NCI-H460 (cell line): Measurements from ENCODE around the gene TAF11L7. TPM values are rescaled to one million over a fixed set of nuclear protein-coding genes. Genes with fewer than 3 reads are reported as not detected.
"Not testable (repeated sequence)": the region's sequence is repeated elsewhere in the genome, so short reads cannot be mapped to it uniquely, and the experiment has no call there.

Experiments used
- DNase-seq: peaks from one replicate; pipeline ENCODE4 v3.0.0-alpha.2; 2016; ENCODE audit warnings: low read depth; ENCODE audit errors: extremely low read depth
- polyA plus RNA-seq: library from polyadenylated mRNA; depleted of rRNA; stranded (reverse); fragments of >200 nt; gene quantifications from 2 replicates; pipeline ENCODE4 v1.2.3, GENCODE V29; 2014; cell fraction: nucleus; rRNA removed
- small RNA-seq, 2 experiments: library from RNA; depleted of rRNA; stranded (forward); fragments of <200 nt; gene quantifications; one replicate each; pipeline ENCODE3, GENCODE V24; 2014
- total RNA-seq: library from RNA; depleted of rRNA; stranded (reverse); fragments of >200 nt; shearing (Covaris generic); gene quantifications from 2 replicates; pipeline ENCODE4 v1.2.3, GENCODE V29; 2014; rRNA removed

Gene TAF11L7
- total RNA-seq, result not detected in 2 replicates
- not detected in 2 replicates for polyA plus RNA-seq

DNA sequence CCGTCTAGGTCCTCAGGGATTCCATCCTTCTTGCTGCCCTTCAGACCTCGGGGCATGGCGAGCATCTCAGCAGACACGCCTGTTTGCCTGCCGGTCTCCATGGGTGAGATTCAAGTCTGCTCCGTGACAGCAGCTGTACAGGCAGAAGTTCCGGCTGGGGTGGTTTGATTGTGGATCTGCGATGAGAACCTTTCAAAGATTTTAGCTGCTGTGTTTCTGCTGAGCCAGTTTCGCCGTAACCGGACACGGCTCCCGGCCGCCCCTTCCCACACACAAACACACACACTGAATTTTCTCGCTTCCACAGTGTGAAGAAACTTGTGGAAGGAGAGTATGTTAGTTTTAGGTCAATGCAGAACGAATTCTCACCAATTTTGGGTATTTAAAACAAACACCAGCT, at the start of gene TAF11L7:
TSS of gene TAF11L7 (minus strand) at position 101 of the 400 bp plus-strand sequence.
- DNase-seq, result not testable (repeated sequence)

DNA sequence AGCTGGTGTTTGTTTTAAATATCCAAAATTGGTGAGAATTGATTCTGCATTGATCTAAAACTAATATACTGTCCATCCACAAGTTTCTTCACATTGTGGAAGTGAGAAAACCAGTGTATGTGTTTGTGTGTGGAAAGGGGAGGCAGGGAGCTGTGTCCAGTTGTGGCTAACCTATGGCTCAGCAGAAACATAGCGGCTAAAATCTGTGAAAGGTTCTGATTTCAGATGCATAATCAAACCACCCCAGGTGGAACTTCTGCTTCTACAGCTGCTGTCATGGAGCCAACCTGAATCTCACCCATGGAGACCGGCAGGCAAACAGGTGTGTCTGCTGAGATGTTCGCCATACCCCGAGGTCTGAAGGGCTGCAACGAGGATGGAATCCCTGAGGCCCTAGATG, 48.6 kb upstream of the TAF11L7 start, which contains the start of gene TAF11L14:
TSS of gene TAF11L14 (plus strand) at position 301 of the 400 bp plus-strand sequence.
- DNase-seq, result no peak

DNA sequence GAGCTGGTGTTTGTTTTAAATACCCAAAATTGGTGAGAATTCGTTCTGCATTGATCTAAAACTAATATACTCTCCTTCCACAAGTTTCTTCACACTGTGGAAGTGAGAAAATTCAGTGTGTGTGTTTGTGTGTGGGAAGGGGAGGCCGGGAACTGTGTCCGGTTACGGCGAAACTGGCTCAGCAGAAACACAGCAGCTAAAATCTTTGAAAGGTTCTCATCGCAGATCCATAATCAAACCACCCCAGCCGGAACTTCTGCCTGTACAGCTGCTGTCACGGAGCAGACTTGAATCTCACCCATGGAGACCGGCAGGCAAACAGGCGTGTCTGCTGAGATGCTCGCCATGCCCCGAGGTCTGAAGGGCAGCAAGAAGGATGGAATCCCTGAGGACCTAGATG, 46.2 kb upstream of the TAF11L7 start, which contains the start of gene TAF11L13:
TSS of gene TAF11L13 (plus strand) at position 301 of the 400 bp plus-strand sequence.
- DNase-seq, result not testable (repeated sequence)

DNA sequence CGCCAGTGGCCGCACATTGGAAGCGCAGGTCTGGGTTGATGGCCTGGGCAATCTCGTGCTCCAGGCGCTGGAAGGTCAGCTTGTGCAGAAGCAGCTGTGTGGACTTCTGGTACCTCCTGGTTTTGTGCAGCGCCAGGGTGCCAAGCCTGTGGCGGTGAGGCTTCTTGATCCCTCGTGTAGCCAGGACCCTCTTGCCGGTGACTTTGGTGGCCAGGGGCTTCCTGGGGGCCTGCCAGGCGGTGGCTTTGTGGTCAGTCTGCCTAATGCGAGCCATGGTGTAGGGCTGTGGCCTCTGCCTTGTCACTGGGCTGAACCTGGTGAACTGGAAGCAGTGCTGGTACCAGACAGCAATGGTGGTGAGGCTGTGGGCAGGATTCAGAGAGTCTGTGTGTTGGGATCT, 40.1 kb upstream of the TAF11L7 start:
- no peak for DNase-seq

DNA sequence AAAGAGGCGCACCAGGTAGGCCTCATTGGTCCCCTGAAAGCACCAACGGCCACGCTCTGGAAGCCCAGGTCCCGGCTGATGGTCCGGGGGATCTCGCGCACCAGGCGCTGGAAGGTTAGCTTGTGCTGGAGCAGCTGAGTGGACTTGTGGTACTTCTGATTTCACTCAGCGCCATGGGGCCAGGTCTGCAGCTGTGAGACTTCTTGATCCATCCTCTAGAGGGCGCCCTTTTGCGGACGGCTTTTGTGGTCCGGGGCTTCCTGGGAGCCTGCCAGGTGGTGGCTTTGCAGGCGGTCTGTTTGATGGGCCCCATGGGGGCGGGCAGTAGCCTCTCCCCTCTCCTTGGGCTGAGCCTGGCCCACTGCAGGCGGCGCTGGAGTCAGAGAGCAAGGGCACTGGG, 35.1 kb upstream of the TAF11L7 start:
- DNase-seq, result no peak

DNA sequence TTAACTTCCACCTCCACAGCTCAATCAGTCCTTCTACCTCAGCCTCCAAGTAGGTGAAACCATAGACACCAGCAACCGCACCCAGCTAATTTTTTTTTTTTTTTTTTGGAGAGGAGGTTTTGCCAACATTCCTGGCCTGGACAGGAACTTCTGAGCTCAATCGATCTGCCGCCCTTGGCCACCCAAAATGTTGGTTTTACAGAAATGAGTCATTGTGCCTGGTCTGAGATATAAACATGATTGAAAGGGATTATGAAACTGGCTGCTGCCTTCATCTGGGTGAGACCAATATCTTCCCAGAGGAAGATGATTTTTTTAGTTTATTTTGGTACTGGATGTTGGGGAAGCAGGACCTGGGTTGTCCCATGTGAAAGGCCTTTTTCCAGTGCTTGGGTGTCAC, 33.8 kb upstream of the TAF11L7 start:
- no peak for DNase-seq

DNA sequence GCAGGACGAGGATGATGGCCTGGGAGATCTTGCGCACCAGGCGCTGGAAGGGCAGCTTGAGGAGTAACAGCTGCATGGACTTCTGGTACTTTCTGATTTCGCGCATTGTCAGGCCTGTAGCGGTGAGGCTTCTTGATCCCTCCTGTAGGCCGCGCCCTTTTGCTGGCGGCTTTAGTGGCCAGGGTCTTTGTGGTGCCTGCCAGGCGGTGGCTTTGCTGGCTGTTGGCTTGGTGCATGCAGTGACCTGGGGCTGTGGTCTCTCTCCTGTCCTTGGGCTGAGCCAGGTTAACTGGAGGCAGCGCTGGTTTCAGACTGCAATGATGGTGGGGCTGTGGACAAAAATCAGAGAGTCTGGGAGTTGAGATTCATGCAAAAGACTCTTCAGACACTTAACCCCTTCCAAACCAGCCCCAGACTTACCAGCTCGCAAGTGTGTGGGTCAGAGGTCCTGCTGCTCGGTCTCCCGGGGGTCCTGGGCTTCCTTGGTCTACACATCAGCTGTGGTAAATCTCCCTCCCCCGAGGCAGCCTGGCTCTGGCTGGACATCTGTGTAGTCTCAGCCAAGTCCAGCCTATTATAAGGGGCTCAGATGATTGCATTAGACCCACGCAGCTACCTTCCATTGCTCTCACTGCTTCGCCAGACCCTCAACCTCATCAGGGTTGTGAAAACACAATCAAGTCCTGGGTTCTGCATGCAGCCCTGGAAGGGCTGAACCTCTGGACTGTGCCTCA, 29.5 kb upstream of the TAF11L7 start:
- no peak for DNase-seq

DNA sequence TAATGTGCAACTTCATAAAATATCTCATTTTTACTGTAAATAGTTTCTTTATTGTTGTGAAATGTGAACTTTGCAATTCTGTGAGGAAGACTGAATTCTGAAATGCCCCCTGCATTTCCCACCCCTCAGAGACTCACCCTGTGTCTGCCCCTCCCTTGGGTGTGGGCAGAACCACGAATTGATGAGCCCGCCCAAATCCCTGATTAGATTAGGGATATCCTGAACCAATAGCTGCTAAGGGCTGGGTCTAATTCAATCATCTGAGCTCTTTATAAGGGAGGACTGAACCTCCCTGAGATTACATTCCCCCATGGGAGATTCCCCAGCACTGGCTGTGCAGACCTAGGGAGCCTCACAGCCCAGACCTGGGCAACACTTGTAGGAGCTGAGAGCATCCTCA, 24.5 kb upstream of the TAF11L7 start, which contains the start of gene TAF11L12:
TSS of gene TAF11L12 (plus strand) at position 301 of the 400 bp plus-strand sequence.
- DNase-seq, result not testable (repeated sequence)

DNA sequence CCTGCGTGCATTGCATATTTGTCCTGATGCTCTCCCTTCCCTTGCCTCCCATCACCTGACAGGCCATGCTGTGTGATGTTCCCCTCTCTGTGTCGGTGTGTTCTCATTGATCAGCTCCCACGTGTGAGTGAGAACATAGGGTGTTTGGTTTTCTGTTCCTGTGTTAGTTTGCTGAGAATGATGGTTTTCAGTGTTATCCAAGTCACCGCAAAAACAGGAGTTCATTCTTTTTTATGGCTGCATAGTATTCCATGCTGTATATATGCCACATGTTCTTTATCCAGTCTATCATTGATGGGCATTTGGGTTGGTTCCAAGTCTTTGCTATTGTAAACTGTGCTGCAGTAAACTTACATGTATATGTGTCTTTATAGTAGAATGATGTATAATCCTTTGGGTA, 21.9 kb upstream of the TAF11L7 start:
- DNase-seq, result not testable (repeated sequence)

DNA sequence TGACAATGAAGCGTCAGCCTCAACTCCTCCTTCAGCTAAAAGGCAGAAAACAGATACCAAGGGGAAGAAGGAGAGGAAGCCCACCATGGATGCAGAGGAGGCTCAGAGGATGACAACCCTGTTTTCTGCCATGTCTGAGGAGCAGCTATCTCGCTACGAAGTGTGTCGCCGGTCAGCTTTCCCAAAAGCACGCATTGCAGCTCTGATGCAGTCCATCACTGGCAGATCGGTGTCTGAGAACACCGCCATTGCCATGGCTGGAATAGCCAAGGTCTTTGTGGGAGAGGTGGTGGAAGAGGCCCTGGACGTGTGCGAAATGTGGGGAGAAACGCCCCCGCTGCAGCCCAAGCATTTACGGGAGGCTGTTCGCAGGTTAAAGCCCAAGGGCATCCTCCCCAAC, 19.4 kb upstream of the TAF11L7 start:
- DNase-seq, result no peak

DNA sequence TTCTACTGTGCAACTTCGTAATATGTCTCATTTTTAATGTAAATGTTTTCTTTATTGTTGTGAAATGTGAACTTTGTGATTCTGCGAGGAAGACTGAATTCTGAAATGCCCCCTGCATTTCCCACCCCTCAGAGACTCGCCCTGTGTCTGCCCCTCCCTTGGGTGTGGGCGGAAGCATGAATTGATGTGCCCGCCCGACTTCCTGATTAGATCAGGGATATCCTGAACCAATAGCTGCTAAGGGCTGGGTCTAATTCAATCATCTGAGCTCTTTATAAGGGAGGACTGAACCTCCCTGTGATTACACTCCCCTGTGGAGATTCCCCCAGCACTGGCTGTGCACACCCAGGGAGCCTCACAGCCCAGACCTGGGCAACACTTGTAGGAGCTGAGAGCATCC, 18.3 kb upstream of the TAF11L7 start, which contains the start of gene TAF11L11:
TSS of gene TAF11L11 (plus strand) at position 304 of the 400 bp plus-strand sequence.
- DNase-seq, result not testable (repeated sequence)

DNA sequence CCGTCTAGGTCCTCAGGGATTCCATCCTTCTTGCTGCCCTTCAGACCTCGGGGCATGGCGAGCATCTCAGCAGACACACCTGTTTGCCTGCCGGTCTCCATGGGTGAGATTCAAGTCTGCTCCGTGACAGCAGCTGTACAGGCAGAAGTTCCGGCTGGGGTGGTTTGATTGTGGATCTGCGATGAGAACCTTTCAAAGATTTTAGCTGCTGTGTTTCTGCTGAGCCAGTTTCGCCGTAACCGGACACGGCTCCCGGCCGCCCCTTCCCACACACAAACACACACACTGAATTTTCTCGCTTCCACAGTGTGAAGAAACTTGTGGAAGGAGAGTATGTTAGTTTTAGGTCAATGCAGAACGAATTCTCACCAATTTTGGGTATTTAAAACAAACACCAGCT, 12.2 kb upstream of the TAF11L7 start, which contains the start of gene TAF11L10:
TSS of gene TAF11L10 (minus strand) at position 101 of the 400 bp plus-strand sequence.
- DNase-seq, result not testable (repeated sequence)

DNA sequence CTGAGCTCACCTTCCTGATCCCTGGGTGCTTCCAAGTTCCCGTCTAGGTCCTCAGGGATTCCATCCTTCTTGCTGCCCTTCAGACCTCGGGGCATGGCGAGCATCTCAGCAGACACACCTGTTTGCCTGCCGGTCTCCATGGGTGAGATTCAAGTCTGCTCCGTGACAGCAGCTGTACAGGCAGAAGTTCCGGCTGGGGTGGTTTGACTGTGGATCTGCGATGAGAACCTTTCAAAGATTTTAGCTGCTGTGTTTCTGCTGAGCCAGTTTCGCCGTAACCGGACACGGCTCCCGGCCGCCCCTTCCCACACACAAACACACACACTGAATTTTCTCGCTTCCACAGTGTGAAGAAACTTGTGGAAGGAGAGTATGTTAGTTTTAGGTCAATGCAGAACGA, 8.7 kb upstream of the TAF11L7 start, which contains the start of gene TAF11L9:
TSS of gene TAF11L9 (minus strand) at position 140 of the 400 bp plus-strand sequence.
- DNase-seq, result not testable (repeated sequence)

DNA sequence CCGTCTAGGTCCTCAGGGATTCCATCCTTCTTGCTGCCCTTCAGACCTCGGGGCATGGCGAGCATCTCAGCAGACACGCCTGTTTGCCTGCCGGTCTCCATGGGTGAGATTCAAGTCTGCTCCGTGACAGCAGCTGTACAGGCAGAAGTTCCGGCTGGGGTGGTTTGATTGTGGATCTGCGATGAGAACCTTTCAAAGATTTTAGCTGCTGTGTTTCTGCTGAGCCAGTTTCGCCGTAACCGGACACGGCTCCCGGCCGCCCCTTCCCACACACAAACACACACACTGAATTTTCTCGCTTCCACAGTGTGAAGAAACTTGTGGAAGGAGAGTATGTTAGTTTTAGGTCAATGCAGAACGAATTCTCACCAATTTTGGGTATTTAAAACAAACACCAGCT, 5.3 kb upstream of the TAF11L7 start, which contains the start of gene TAF11L8:
TSS of gene TAF11L8 (minus strand) at position 101 of the 400 bp plus-strand sequence.
- not testable (repeated sequence) for DNase-seq

Small RNA genes within 50 kb of the gene (small RNA-seq; reads per million reads assigned to genes)
- gene AC233724.3, result 0 reads per million in 2 experiments
- gene AC233724.6, result 0 reads per million in 2 experiments
- gene AC233724.7, result 0 reads per million in 2 experiments

Other genes with a start within 250 kb of the TAF11L7 start
- gene TAF11L2, start 87.5 kb downstream of the TAF11L7 start, total RNA-seq, result not detected in 2 replicates
- not detected in 2 replicates for gene TAF11L3, start 67.4 kb downstream of the TAF11L7 start, total RNA-seq
- not detected in 2 replicates for gene TAF11L4, start 64.0 kb downstream of the TAF11L7 start, total RNA-seq
- not detected in 2 replicates for gene TAF11L5, start 60.5 kb downstream of the TAF11L7 start, total RNA-seq
- gene TAF11L6, start 57.1 kb downstream of the TAF11L7 start, total RNA-seq, result not detected in 2 replicates
- not detected in 2 replicates for gene TAF11L8, start 5.2 kb upstream of the TAF11L7 start, total RNA-seq
- gene TAF11L9, start 8.6 kb upstream of the TAF11L7 start, total RNA-seq, result not detected in 2 replicates
- gene TAF11L10, start 12.1 kb upstream of the TAF11L7 start, total RNA-seq, result not detected in 2 replicates
- gene TAF11L11, start 18.4 kb upstream of the TAF11L7 start, total RNA-seq, result 0.25 TPM in 1 of 2 replicates, not detected in the other
- not detected in 2 replicates for gene TAF11L12, start 24.6 kb upstream of the TAF11L7 start, total RNA-seq
- not detected in 2 replicates for gene TAF11L13, start 46.3 kb upstream of the TAF11L7 start, total RNA-seq
- gene TAF11L14, start 48.7 kb upstream of the TAF11L7 start, total RNA-seq, result not detected in 2 replicates